GM19395 (cell line): ENCODE results near the gene SEMA4C.

Experiments used
- ATAC-seq: cut with Tn5 transposase; IDR thresholded peaks from one replicate; pipeline ENCODE4 v1.9.1; 2021; ENCODE audit warnings: mild to moderate bottlenecking, moderate library complexity; ENCODE audit not compliant: unreplicated experiment

SEMA4C gene, protein sequence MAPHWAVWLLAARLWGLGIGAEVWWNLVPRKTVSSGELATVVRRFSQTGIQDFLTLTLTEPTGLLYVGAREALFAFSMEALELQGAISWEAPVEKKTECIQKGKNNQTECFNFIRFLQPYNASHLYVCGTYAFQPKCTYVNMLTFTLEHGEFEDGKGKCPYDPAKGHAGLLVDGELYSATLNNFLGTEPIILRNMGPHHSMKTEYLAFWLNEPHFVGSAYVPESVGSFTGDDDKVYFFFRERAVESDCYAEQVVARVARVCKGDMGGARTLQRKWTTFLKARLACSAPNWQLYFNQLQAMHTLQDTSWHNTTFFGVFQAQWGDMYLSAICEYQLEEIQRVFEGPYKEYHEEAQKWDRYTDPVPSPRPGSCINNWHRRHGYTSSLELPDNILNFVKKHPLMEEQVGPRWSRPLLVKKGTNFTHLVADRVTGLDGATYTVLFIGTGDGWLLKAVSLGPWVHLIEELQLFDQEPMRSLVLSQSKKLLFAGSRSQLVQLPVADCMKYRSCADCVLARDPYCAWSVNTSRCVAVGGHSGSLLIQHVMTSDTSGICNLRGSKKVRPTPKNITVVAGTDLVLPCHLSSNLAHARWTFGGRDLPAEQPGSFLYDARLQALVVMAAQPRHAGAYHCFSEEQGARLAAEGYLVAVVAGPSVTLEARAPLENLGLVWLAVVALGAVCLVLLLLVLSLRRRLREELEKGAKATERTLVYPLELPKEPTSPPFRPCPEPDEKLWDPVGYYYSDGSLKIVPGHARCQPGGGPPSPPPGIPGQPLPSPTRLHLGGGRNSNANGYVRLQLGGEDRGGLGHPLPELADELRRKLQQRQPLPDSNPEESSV

GRCh38 chr2:96869822-96870625 is at the start of gene SEMA4C:
Gene SEMA4C, minus strand, starts transcription at chr2:96870080. Its CDS starts 2,194 bp downstream, at chr2:96867886.
- ATAC-seq = no peak

- no peak for ATAC-seq
Observed at GRCh38 chr2:96918754-96919550, 49.1 kb upstream of the SEMA4C start.

- no peak for ATAC-seq
Observed at GRCh38 chr2:96918092-96918753, 48.3 kb upstream of the SEMA4C start.

- no peak for ATAC-seq
Observed at GRCh38 chr2:96916646-96917543, 47.0 kb upstream of the SEMA4C start.

DNA sequence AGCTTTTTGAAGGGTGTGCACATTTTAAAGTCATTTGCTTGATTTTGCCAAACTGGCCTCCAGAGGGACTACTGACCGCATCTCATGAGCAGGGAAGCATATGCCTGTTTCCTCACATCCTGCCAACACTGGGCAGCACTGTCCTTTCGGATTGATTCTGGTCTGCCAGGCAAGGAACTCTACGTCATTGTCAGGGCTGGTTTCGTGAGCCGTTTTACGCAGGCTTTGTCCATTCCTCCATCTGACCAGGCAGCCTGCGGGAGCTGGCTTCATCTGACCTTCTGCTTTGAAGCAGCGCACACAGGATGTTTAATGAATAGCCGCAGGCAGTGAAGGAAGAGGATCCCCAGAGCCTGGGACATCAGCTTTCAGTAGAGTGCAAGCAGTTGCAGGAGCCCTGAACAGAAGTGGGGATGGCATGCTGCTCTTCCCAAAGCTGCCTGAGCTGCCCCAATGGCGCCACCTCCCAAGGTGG is 46.3 kb upstream of the SEMA4C start:
- ATAC-seq = no peak

DNA sequence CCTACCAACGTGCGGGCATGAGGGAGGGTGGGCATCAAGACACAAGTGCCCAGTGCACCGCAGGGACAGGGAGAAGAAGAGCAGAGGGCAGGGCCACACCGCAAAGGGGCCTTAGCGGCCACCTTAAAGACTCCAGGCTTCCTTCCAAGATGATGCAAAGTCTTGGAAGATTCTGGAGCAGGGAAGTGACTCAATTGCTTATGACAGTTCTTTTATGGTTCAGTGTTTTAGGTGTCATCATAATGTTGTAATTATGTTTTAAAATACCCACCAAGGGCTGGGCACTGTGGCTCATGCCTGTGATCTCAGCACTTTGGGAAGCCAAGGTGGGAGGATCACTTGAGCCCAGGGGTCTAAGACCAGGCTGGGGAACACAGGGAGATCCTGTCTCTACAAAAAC is 44.5 kb upstream of the SEMA4C start:
- ATAC-seq = no peak

DNA sequence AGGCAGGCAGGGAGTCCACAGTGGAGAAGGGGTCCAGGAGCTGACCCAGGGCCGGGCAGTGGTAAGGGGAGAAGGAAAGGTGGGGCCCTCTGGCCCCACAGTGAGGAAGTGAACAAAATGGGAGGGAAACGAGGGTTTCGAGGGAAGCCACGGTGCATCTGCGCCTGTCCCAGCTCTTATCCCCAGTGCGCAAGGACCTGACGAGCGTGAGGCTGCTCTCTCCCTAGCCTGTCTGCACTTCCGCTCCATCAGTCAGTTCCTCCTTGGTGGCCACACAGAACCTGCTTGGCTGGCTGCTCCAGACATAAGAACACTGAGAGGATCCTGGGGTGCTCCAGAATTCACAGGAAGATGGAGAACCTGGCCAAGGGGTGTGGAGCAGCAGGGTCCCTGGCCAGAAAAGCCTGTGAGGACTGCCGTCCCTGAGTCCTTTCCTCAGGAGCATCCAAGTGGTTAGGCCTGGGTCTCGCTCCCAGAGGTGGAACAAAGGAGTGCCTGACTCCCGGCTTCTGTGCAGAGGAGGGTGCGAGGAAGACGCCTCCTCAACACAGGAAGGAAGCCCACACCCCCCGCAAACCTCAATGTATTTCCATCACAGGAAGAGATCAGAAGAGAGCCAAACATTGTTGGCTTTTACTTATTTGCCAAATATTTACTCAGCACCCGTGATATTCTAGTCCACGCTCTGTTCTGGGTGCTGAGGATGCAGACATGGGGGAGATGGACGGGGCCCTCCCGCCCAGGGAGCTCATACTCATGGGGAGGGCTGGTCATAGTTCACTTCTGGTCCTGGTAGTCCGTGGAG is 43.7 kb upstream of the SEMA4C start:
- ATAC-seq = no peak

DNA sequence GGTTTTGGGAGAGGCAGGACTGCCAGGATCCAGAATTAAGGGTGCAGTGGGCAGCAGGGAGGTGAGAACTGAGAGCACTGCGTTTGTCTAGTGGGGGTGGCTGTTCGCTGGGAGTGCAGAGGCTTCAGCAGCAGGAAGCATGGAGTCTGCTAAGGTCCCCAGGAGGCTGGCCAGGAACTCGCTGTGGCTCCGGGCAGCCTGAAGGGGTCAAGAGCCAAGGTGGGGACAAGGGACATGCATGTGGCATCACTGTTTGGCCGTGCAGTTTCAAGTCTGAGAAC is 43.2 kb upstream of the SEMA4C start:
- no peak for ATAC-seq

DNA sequence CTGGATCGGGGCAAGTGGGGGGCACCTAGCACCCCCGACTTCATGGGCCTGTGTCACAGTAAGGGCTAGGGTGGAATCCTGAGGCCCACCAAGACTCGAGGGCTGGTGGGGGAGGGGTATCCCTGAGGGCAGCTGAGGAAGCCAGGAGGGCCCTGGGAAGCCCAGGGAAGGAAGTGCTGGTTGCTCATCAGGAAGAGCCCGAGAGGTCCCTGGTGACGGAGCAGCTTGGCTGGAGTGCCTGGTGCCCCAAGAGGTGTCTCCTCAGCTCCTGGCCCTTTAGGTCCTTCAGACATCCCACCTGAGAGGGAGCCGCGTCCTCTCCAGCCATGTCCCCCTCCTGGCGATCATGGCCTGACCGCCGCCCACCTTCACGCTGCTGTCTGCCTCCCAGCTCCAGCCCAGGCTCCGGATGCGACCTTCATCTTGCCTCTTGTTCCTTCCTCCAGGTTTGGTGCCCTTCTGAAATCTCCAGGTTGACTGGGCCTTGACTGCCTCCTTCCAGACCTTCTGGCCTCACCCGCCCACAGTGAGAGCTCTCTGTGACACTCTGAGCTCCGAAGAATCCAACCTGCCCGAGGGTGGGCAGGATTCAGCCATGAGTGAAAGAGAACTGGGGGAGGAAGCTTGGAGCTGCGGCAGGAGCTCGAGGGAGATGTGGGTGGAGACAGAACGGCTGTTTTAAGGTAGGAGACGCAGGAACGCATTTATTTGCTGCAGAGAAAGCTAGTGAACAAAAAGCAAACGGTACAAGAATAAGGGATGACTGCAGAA is 42.7 kb upstream of the SEMA4C start:
- ATAC-seq = no peak

- ATAC-seq = no peak
Observed at GRCh38 chr2:96909611-96910021, 39.7 kb upstream of the SEMA4C start.

DNA sequence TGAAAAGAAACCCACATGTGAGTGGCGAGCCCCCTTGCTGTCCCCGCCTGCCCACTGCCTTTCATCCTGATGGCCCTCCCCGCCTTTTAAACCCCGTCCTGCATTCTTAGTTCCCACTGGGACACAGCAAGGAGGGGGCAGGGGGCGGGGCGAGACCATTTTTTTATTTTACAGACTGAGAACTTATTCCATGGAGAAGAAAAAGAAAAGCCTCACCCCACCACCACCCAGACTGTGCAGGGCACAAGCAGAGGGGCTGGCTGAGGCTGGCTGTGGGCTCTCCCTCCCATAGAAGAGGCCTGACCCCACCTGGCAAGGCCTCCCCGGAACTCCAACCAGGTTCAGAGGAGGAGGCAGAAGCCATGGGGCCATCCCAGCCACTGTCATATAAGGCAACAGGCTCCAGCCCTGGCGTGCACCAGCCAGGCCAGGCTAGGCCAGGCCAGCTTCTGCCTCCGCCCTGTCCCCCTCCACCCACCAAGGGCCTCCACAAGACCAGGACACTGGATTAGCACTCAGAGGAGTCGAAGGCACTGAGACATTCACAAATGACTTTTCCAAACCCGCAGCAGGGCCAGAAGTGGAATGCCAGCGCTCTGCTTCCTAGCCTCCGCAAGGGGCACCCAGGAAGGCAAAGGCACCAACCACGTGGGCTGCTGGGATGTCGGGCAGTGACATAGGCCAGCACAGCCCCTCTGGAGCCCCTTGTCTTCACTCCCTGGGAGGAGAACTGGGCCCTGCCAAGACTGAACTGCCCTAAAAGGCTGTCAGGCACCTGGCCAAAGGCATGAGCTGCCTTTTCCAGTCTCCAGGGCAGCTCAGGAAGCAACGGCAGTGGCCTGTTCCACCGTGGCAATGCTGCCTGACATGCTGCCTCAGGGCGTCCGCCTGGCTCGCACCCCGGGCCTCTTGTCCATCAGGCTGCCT is 37.5 kb upstream of the SEMA4C start:
- no peak for ATAC-seq

DNA sequence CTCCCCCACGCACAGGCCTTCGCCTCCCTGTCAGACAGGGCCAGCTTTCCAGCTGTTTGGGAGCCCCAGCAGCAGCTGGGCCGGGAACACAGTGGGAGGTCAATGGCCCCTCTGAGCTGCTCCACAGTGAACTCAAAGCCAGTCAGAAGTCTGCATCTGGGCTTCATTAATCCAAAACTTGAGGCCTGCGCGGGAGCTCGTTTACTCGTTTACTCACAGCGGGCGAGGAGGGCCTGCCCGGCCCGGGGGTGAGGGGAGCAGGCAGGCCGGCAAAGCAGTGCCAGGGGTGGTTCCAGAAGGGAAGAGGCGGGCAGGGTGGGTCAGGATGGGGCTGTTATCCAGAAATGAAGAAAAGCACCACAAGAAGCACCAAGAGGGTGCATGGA is 36.8 kb upstream of the SEMA4C start:
- no peak for ATAC-seq

- no peak for ATAC-seq
Observed at GRCh38 chr2:96903815-96904214, 33.9 kb upstream of the SEMA4C start.

GRCh38 chr2:96903318-96903717 is 33.4 kb upstream of the SEMA4C start:
- no peak for ATAC-seq

- no peak for ATAC-seq
Observed at GRCh38 chr2:96900237-96900636, 30.4 kb upstream of the SEMA4C start.

- ATAC-seq = no peak
Observed at GRCh38 chr2:96899413-96899741, 29.5 kb upstream of the SEMA4C start.
